ENCODE measurements around the gene QTRT2.

The QTRT2 gene

DNA sequence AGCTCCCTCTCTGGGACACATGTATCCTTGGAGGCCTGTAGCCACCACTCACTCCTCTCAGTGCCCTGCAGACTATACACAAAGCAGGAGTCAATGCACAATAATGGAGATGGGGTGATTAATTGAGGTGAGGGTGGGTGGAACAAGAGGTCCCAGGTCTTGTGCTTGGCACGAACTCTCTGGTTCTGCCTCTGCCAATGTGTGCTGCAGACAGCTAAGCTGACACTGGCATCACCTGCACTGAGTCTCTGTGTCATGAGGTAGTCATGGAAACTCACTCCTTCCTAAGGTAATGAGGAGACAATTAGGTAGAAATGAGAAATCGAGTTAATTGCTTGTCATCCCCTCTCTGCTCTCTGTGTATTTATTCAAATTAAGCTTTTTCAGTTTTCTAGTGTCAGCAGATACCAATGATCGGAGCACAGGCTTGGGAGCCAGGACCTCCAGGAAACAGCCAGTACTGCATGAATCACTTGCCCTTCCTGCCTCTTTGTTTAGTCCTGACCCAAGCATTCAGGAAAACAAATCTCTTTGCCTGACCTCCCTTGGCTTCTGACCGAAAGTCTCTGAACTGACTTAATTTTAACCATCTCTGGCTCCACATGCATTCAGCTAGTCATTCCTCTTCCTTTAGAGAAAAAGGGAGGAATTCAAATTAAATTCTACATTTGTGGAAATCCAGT, 65.6 kb downstream of the QTRT2 start:
- no peak for DNase-seq (ENCODE audit: low read depth)
- TF ChIP-seq, protein P1, sequence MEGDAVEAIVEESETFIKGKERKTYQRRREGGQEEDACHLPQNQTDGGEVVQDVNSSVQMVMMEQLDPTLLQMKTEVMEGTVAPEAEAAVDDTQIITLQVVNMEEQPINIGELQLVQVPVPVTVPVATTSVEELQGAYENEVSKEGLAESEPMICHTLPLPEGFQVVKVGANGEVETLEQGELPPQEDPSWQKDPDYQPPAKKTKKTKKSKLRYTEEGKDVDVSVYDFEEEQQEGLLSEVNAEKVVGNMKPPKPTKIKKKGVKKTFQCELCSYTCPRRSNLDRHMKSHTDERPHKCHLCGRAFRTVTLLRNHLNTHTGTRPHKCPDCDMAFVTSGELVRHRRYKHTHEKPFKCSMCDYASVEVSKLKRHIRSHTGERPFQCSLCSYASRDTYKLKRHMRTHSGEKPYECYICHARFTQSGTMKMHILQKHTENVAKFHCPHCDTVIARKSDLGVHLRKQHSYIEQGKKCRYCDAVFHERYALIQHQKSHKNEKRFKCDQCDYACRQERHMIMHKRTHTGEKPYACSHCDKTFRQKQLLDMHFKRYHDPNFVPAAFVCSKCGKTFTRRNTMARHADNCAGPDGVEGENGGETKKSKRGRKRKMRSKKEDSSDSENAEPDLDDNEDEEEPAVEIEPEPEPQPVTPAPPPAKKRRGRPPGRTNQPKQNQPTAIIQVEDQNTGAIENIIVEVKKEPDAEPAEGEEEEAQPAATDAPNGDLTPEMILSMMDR (IDR thresholded peaks at IDR 0.05; ENCODE audit: control insufficient read depth, insufficient read depth, low read depth, low read length, missing control alignments): no peak
- H3K4me3 ChIP-seq (ENCODE audit: control insufficient read depth, low read depth, low read length): no peak overlapping the region

DNA sequence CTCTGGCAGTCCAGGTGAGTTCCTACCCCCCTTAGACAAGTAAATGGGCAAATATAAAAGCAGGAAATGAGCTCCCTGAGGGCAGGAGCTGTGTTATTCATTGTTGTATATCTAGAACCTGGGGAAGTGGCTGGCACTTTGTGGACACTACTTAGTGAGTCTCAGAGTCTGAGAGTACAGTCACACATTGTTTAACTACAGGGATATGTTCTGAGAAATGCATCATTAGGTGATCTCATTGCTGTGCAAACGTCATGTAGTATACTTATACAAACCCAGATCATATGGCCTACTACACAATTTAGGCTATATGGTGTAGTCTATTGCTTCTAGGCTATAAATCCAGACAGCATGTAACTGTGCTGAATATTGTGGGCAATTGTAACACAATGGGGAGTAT, 69.9 kb downstream of the QTRT2 start:
- H3K4me3 ChIP-seq (ENCODE audit: control insufficient read depth, low read depth, low read length): no peak overlapping the region
- no peak for DNase-seq (ENCODE audit: low read depth)
- TF ChIP-seq, protein P1 (IDR thresholded peaks at IDR 0.05; ENCODE audit: control insufficient read depth, insufficient read depth, low read depth, low read length, missing control alignments): no peak

DNA sequence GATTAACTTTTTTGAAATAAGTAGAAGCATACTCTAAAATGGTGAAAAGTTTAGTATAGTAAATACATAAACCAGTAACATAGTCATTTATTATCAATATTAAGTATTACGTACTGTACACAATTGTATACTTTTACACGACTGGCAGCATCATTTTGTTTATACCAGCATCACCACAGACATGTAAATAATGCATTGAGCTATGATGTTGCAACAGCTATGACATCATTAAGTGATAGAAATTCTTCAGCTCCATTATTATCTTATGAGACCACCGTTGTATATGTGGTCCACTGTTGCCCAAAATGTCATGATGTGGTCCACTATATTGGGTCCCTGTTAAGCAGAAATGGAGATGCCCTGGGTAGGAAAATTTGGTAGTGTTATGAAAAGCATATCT, 71.0 kb downstream of the QTRT2 start:
- H3K4me3 ChIP-seq (ENCODE audit: control insufficient read depth, low read depth, low read length): no peak overlapping the region
- TF ChIP-seq, protein P1 (IDR thresholded peaks at IDR 0.05; ENCODE audit: control insufficient read depth, insufficient read depth, low read depth, low read length, missing control alignments): no peak
- no peak for DNase-seq (ENCODE audit: low read depth)

DNA sequence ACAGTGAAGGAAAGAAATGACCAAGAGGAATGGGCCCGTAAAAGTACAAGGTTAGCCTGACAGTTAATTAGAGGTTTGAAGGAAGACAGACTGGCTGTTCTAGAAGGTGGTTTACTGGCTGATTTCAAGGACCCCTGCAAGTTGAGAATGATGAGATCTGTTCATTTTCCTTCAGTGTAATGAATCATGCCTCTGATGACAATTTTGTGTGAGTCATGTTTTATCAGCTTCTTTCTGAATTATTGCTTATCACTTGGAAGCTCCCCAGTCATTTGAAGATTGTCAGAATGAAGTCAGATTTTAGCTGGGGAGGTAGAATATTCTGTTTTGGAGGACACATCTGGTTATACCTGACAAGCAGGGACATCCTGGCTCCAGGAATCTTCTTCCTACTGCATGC, 71.7 kb downstream of the QTRT2 start:
- DNase-seq (ENCODE audit: low read depth): no peak
- H3K4me3 ChIP-seq (ENCODE audit: control insufficient read depth, low read depth, low read length): no peak overlapping the region
- TF ChIP-seq, protein P1 (IDR thresholded peaks at IDR 0.05; ENCODE audit: control insufficient read depth, insufficient read depth, low read depth, low read length, missing control alignments): no peak

DNA sequence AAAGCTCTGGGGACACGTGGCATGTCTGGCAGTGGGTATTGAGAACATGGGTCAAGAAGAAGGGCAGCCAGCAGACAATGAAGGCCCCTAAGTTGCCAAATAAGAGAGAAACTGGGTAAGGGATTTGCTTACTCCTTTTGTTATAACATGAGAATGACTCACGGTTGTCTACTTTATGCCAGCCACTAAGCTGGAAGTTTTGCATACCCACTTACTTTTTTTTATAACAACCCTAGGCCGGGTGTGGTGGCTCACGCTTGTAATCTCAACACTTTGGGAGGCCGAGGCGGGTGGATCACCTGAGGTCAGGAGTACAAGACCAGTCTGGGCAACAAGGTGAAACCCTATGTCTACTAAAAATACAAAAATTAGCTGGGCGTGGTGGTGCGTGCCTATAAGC, 72.3 kb downstream of the QTRT2 start:
- TF ChIP-seq, protein P1 (IDR thresholded peaks at IDR 0.05; ENCODE audit: control insufficient read depth, insufficient read depth, low read depth, low read length, missing control alignments): no peak
- DNase-seq (ENCODE audit: low read depth): no peak
- H3K4me3 ChIP-seq (ENCODE audit: control insufficient read depth, low read depth, low read length): no peak overlapping the region

DNA sequence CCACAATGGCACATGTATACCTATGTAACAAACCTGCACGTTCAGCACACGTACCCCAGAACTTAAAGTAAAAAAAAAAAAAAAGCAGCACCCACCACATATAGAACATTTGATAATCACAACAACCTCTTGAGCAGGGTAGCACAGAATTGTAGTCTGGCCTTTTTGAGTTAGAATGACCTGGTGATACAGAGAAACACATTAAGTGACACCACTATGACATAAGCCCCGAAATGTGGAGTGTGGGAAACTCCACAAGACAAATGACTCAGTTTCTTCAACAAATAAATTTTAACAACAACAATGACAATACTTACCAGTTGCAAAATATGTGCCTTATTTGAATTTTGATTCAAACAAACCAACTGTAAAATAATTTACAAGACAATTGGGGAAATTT, 76.0 kb downstream of the QTRT2 start:
- DNase-seq (ENCODE audit: low read depth): no peak
- no peak overlapping the region for H3K4me3 ChIP-seq (ENCODE audit: control insufficient read depth, low read depth, low read length)
- TF ChIP-seq, protein P1 (IDR thresholded peaks at IDR 0.05; ENCODE audit: control insufficient read depth, insufficient read depth, low read depth, low read length, missing control alignments): no peak
